NT2/D1 (cell line): ENCODE data around the gene KBTBD8.

Experiments used
- SUZ12 ChIP-seq: IDR thresholded peaks from 2 replicates; pipeline ENCODE4 v1.6.1; 2011; ENCODE audit not compliant: insufficient read length, insufficient read depth; ENCODE audit errors: extremely low read depth
- YY1 ChIP-seq: IDR thresholded peaks from 2 replicates; pipeline ENCODE4 v1.6.1; 2011; ENCODE audit not compliant: insufficient read length, insufficient read depth
- ZNF274 ChIP-seq: IDR thresholded peaks from 2 replicates; pipeline ENCODE4 v1.6.1; 2011; ENCODE audit warnings: mild to moderate bottlenecking, low read depth, low read length

DNA sequence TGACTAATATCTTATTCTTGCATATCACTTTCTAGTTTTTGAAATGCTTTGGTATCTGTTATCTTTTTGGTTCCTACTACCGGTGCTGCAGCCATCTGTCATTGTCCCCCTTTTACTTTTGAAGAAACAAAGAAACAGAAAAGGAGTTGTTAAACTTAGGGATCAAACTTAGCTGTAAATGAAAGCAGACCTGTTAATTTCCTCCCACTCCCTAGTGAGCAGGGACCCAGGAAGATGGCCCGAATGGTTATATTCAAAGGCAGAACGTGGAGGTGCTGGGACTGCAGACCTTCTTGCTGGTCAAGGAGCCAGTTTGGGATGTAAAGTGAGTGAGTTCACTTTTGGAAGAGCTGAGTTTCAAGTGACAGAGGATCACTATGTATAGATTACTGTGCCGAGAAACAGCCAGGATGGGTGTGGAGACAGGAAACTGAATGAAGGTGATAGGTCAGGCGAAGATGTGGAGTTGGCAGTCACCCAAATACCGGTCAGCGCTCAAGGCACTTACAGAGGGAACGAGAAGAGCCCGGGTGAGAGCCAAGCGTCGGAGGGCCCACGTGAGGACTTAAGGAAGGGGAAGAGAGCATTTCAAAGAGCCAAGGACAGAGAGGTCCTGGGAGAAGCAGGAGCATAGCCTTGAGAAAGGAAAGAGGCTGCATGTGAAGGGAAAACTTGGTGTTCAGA lies 20.1 kb downstream of the KBTBD8 start:
- TF ChIP-seq YY1 (no peak), SUZ12 (no peak), ZNF274 (no peak)
